Hematopoietic multipotent progenitor cell treated with erythropoietin and hydrocortisone succinate and interleukin-3 and kit ligand, for 8 days (in vitro differentiated cells): ENCODE measurements around the gene CNTLN.
A peak's percentile ranks its signal among the peaks of the same experiment; 100 is the strongest.
"Not testable (repeated sequence)": the region's sequence is repeated elsewhere in the genome, so short reads cannot be mapped to it uniquely, and the experiment has no call there.

ENCODE experiments used
- DNase-seq: peaks from one replicate; pipeline ENCODE4 v3.0.0-alpha.2; 2015

The CNTLN gene

GRCh38 chr9:17433526-17433925 lies 298.7 kb downstream of the CNTLN start:
- DNase-seq = no peak

- DNase-seq = no peak
Observed at GRCh38 chr9:17436854-17437253, 302.0 kb downstream of the CNTLN start.

GRCh38 chr9:17437813-17438212 lies 303.0 kb downstream of the CNTLN start:
- DNase-seq = no peak

- DNase-seq = not testable (repeated sequence)
Observed at GRCh38 chr9:17445126-17445525, 310.3 kb downstream of the CNTLN start.

- no peak for DNase-seq
Observed at GRCh38 chr9:17453751-17454150, 318.9 kb downstream of the CNTLN start.

- peak; percentile 73 for DNase-seq
Observed at GRCh38 chr9:17462869-17463464, 328.1 kb downstream of the CNTLN start.

GRCh38 chr9:17470036-17470813 lies 335.4 kb downstream of the CNTLN start:
- no peak for DNase-seq

- no peak for DNase-seq
Observed at GRCh38 chr9:17472126-17472525, 337.3 kb downstream of the CNTLN start.

- DNase-seq = no peak
Observed at GRCh38 chr9:17476401-17476800, 341.6 kb downstream of the CNTLN start.

- no peak for DNase-seq
Observed at GRCh38 chr9:17477816-17478215, 343.0 kb downstream of the CNTLN start.

- no peak for DNase-seq
Observed at GRCh38 chr9:17480966-17481365, 346.1 kb downstream of the CNTLN start.

- DNase-seq = no peak
Observed at GRCh38 chr9:17481565-17481964, 346.7 kb downstream of the CNTLN start.

GRCh38 chr9:17484906-17485305 lies 350.1 kb downstream of the CNTLN start:
- DNase-seq = no peak

- DNase-seq = no peak
Observed at GRCh38 chr9:17486396-17486795, 351.6 kb downstream of the CNTLN start.

GRCh38 chr9:17487467-17487866 lies 352.6 kb downstream of the CNTLN start:
- DNase-seq = no peak

GRCh38 chr9:17488662-17489061 lies 353.8 kb downstream of the CNTLN start:
- DNase-seq = no peak

- DNase-seq = no peak
Observed at GRCh38 chr9:17490110-17490509, 355.3 kb downstream of the CNTLN start.

- no peak for DNase-seq
Observed at GRCh38 chr9:17491780-17492179, 356.9 kb downstream of the CNTLN start.

GRCh38 chr9:17503196-17503595 lies 368.4 kb downstream of the CNTLN start:
- DNase-seq = no peak

- DNase-seq = no peak
Observed at GRCh38 chr9:17509151-17509550, 374.3 kb downstream of the CNTLN start.

GRCh38 chr9:17509701-17510100 lies 374.9 kb downstream of the CNTLN start:
- no peak for DNase-seq

- no peak for DNase-seq
Observed at GRCh38 chr9:17519761-17520160, 384.9 kb downstream of the CNTLN start.

- no peak for DNase-seq
Observed at GRCh38 chr9:17520268-17521064, 385.6 kb downstream of the CNTLN start.
